Lung (tissue), 12 donors: ENCODE results near the gene F2RL3. TPM values are rescaled to one million over a fixed set of nuclear protein-coding genes. Genes with fewer than 3 reads are reported as not detected.

Source experiments
- ATAC-seq: fragments of 200-7000 bp; cut with Tn5 transposase; one replicate; pipeline ENCODE4 v1.9.1; 2020; ENCODE audit warnings: moderate number of reproducible peaks; ENCODE audit not compliant: insufficient read depth, low FRiP score
- DNase-seq, 3 donors: peaks; one replicate each; pipeline ENCODE4 v3.0.0-alpha.2; 2013 to 2017
- H3K27ac ChIP-seq, 2 donors: one replicate each; pipeline ENCODE4 v1.5.1; 2013; ENCODE audit warnings: mild to moderate bottlenecking in 2 of 2, moderate library complexity in 2 of 2, control low read depth in 1 of 2, inconsistent platforms in 1 of 2, low read depth in 1 of 2, low read length in 1 of 2
- H3K27me3 ChIP-seq, 3 donors: one replicate each; pipeline ENCODE4 v1.5.1; 2013; ENCODE audit warnings: low read length in 2 of 3; ENCODE audit not compliant: control insufficient read depth in 3 of 3, insufficient read depth in 3 of 3
- H3K36me3 ChIP-seq, 4 donors: one replicate each; pipeline ENCODE4 v1.5.1; 2013; ENCODE audit warnings: low read length in 4 of 4, mild to moderate bottlenecking in 1 of 4, moderate library complexity in 1 of 4; ENCODE audit not compliant: control insufficient read depth in 4 of 4, insufficient read depth in 4 of 4
- H3K4me1 ChIP-seq, 5 donors: one replicate each; pipeline ENCODE4 v1.5.1; 2013; ENCODE audit warnings: low read length in 5 of 5, mild to moderate bottlenecking in 2 of 5, moderate library complexity in 1 of 5; ENCODE audit not compliant: control insufficient read depth in 5 of 5, insufficient read depth in 5 of 5
- H3K4me3 ChIP-seq: one replicate; pipeline ENCODE4 v1.5.1; 2013; ENCODE audit warnings: mild to moderate bottlenecking, control low read depth, moderate library complexity
- H3K9ac ChIP-seq, 2 donors: one replicate each; pipeline ENCODE4 v1.5.1; 2013; ENCODE audit warnings: low read length in 2 of 2, control low read depth in 1 of 2; ENCODE audit not compliant: insufficient read depth in 1 of 2
- H3K9me3 ChIP-seq, 4 donors: one replicate each; pipeline ENCODE4 v1.5.1; 2013; ENCODE audit warnings: low read length in 3 of 4, mild to moderate bottlenecking in 1 of 4, moderate library complexity in 1 of 4; ENCODE audit not compliant: control insufficient read depth in 4 of 4, insufficient read depth in 3 of 4
- WGBS, 2 donors: extraction: QIAGEN DNeasy Blood & Tissue Kit; methylation state at CpG; one replicate each; pipeline ENCODE4 v1.1.7; 2013; 5-methylcytosine and 5-hydroxymethylcytosine counted together
- polyA plus RNA-seq, 2 donors: library from polyadenylated mRNA; stranded (reverse); fragments of 200-250 nt; gene quantifications; one replicate each; pipeline ENCODE4 v1.2.1, GENCODE V29; 2013
- total RNA-seq, 2 donors: library from RNA; depleted of rRNA in 1 of 2; stranded (reverse); fragments of >200 nt in 1 of 2; gene quantifications; one replicate each; pipeline ENCODE4 v1.2.1, GENCODE V29; 2014 to 2021
- TF ChIP-seq, protein P1 (sequence below): IDR thresholded peaks from 2 replicates; pipeline ENCODE4 v1.5.1; 2012; ENCODE audit warnings: mild to moderate bottlenecking; ENCODE audit errors: control extremely low read depth, extremely low read depth
- donor health status: control.
- donor health status: control.
- donor health status: Bipolar disorder and iron deficiency.
- donor health status: healthy.
- donor health status: DM: yes; HTN: yes; CAD: no.

Gene F2RL3
- total and polyA plus RNA-seq, 4 donors, result 5.8 to 76.8 (median 53.0) TPM

DNA sequence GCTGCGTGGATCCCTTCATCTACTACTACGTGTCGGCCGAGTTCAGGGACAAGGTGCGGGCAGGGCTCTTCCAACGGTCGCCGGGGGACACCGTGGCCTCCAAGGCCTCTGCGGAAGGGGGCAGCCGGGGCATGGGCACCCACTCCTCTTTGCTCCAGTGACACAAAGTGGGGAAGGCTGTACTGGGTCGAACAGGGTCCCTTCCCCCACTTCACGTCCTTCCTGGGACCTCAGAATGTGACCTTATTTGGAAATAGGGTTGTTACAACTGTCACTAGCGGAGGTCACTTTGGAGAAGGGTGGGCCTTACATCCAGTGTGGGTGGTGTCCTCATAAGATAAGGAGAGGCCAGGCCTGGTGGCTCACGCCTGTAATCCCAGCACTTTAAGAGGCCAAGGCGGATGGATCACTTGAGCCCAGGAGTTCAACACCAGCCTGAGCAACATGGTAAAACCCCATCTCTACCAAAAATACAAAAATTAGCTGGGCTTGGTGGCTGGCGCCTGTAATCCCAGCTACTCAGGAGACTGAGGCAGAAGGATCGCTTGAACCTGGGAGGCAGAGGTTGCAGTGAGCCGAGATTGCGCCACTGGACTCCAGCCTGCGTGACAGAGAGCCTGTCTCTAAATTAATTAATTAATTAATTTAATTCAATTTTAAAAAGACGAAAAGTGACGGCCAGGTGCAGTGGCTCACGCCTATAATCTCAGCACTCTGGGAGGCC, 1.8 kb downstream of the F2RL3 start:
- peak overlapping the region in 1 of 2 donors; percentile 92 for H3K27ac ChIP-seq
- peaks cover 0 to 23% (median 0%) of the 10 kb centered on the region in 5 donors for H3K4me1 ChIP-seq
- TF ChIP-seq, protein P1, sequence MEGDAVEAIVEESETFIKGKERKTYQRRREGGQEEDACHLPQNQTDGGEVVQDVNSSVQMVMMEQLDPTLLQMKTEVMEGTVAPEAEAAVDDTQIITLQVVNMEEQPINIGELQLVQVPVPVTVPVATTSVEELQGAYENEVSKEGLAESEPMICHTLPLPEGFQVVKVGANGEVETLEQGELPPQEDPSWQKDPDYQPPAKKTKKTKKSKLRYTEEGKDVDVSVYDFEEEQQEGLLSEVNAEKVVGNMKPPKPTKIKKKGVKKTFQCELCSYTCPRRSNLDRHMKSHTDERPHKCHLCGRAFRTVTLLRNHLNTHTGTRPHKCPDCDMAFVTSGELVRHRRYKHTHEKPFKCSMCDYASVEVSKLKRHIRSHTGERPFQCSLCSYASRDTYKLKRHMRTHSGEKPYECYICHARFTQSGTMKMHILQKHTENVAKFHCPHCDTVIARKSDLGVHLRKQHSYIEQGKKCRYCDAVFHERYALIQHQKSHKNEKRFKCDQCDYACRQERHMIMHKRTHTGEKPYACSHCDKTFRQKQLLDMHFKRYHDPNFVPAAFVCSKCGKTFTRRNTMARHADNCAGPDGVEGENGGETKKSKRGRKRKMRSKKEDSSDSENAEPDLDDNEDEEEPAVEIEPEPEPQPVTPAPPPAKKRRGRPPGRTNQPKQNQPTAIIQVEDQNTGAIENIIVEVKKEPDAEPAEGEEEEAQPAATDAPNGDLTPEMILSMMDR, result no peak
- no peak overlapping the region for H3K9ac ChIP-seq
- DNase-seq, result no peak
- no peaks in the 10 kb centered on the region for H3K27me3 ChIP-seq
- WGBS, 2 donors, result 91% methylated on average over 24 of the region's 24 CpGs
- peaks cover 0 to 4% (median 0%) of the 10 kb centered on the region in 4 donors for H3K9me3 ChIP-seq
- peaks cover 0 to 3% (median 0%) of the 10 kb centered on the region in 4 donors for H3K36me3 ChIP-seq
- ATAC-seq, result no peak
- H3K4me3 ChIP-seq, result peak overlapping the region; percentile 49

DNA sequence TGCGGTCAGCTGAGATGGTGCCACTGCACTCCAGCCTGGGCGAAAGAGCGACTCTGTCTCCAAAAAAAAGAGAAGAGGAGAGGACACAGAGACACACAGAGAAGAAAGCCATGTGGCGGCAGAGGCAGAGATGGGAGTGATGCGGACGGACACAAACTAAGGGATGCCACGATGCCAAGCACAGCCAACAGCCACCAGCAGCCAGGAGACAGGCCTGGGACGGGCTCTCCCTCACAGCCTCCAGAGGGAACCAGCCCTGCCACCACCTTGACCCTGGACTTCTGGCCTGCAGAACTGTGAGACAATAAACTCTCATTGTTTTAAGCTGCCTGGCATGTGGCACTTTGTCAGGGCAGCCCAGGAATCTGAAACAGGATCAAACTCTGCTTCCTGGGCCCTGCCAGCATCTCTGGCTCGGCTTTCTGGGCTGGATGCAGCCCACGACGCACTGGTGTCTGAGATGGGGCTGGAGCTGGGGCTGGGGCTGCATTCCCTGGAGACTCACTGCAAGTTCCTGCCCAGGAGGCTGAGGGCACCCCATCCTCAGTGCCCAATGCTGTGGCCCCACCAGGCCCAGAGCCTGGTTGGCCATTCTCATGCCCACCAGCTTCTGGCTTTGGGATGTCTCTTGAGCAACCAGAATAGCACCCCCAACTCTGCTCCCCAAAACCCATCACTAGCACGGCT, 3.0 kb downstream of the F2RL3 start:
- Histone ChIP-seq H3K4me3 (no peak overlapping the region), H3K9ac (no peak overlapping the region), H3K36me3 (peaks cover 0 to 3% (median 0%) of the 10 kb centered on the region in 4 donors), H3K9me3 (peaks cover 0 to 4% (median 0%) of the 10 kb centered on the region in 4 donors), H3K27ac (peak overlapping the region in 1 of 2 donors; percentile 61), H3K27me3 (no peaks in the 10 kb centered on the region), H3K4me1 (peaks cover 0 to 23% (median 0%) of the 10 kb centered on the region in 5 donors)
- no peak for DNase-seq
- TF ChIP-seq, protein P1, result no peak
- ATAC-seq, result no peak
- 92 to 93% methylated on average over 12 of the region's 12 CpGs for WGBS, 2 donors

DNA sequence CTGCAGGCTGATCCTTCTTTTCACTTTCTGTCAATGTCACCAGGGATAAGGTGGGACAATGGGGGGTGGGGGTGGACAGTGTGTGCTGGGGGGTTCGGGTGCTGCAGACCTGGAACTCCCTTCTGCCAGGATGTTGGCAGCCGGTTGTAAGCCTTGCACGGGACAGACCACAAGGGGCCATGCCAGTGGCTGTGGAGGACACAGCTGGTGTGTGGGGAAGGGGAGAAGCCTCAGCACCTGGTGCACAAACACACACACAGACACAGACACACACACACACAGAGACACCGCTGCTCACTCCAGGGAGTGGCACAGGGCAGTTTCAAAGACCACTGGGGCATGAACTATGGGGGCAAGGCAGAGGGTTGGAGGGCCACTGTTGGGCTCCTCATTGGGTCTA, 3.6 kb downstream of the F2RL3 start:
- TF ChIP-seq, protein P1, result no peak
- 46 to 53% methylated on average over 4 of the region's 4 CpGs for WGBS, 2 donors
- DNase-seq, result no peak
- no peaks in the 10 kb centered on the region for H3K27me3 ChIP-seq
- H3K9me3 ChIP-seq, result peaks cover 0 to 4% (median 0%) of the 10 kb centered on the region in 4 donors
- H3K9ac ChIP-seq, result no peak overlapping the region
- peaks cover 0 to 3% (median 0%) of the 10 kb centered on the region in 4 donors for H3K36me3 ChIP-seq
- no peak overlapping the region for H3K4me3 ChIP-seq
- peaks cover 0 to 19% (median 0%) of the 10 kb centered on the region in 5 donors for H3K4me1 ChIP-seq
- peak overlapping the region in 1 of 2 donors; percentile 73 for H3K27ac ChIP-seq
- no peak for ATAC-seq
